Measurements from ENCODE around the gene ZNF236. TPM values are rescaled to one million over a fixed set of nuclear protein-coding genes. Genes with fewer than 3 reads are reported as not detected.
A peak's percentile ranks its signal among the peaks of the same experiment; 100 is the strongest.

Gene ZNF236
- polyA plus RNA-seq, 4 donors, result 1.4 to 6.1 (median 2.3) TPM

DNA sequence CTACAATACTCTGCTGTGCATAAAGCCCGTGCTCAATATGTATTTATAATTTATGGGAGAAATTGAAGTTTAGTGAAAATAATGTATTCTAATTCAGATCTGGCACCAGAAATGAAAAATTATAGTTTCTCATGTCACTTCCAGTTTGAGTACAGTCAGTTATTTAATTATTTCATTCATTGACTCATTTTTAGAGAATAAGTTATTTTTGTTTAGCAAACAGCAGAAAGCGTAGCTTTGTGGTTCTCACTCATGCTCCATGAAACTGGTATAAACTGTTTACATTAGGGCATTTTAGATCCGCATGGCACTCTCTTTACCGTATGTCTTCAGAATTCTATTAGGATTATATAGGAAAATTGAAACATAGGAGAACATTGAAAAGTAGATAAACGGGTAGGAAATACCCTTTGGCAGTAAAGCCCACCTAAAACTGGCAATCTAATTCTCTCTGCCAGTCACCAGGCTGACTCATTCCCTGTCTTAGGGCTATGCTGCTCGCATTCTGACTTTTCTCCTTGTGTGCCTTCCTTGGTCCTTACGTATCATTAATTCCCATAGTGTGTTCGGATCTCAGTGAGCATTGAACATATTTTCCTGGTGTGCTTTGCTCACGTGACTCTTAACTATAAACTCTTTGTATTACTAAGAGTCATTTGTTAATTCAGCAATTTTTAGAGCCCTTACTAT lies 106.0 kb downstream of the ZNF236 start:
- H3K27me3 ChIP-seq (ENCODE audit: control insufficient read depth in 3 of 3, insufficient read depth in 3 of 3, low read length in 3 of 3), result no peaks in the 10 kb centered on the region

DNA sequence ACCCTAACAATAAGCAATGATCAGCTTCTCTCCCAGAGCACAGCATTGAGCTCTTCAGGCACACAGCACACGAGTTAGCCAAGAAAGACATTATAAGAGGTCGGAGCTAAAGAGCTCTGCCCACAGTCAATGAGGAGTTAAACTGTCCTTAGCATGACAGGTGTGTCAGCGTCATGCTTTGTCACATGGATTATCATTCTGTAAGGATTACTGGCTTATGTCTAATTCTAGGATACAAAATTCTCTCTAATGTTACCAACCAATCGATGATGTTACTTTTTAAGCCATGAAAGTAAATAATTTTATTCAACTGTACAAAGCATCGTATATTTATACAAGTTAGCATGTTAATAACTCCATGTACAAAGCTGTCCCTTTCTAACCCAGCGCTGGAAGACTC lies 108.8 kb downstream of the ZNF236 start:
- DNase-seq (no peak), FAIRE-seq (no peak)
- H3K4me3 ChIP-seq (ENCODE audit: low read depth in 1 of 3, low read length in 3 of 3), result no peak overlapping the region
- H3K36me3 ChIP-seq (ENCODE audit: control insufficient read depth in 3 of 3, insufficient read depth in 2 of 3, low read depth in 1 of 3, low read length in 3 of 3), result peaks cover 11 to 35% (median 14%) of the 10 kb centered on the region in 3 donors
- 92 to 95% (median 95%) methylated on average over 6 of the region's 6 CpGs for WGBS, 3 donors
- no peaks in the 10 kb centered on the region for H3K4me1 ChIP-seq (ENCODE audit: control insufficient read depth in 3 of 3, insufficient read depth in 2 of 3, low read depth in 1 of 3, low read length in 2 of 3)
- no peak overlapping the region for H3K27ac ChIP-seq (ENCODE audit: low read depth in 1 of 3, low read length in 2 of 3)
- no peaks in the 10 kb centered on the region for H3K9me3 ChIP-seq (ENCODE audit: control insufficient read depth in 2 of 2, insufficient read depth in 1 of 2, low read depth in 1 of 2, low read length in 1 of 2)
- H3K27me3 ChIP-seq (ENCODE audit: control insufficient read depth in 3 of 3, insufficient read depth in 3 of 3, low read length in 3 of 3), result no peaks in the 10 kb centered on the region

More for the DNA sequence above, 106.0 kb downstream of the ZNF236 start:
- DNase-seq (no peak), FAIRE-seq (no peak)
- Histone ChIP-seq H3K27ac (ENCODE audit: low read depth in 1 of 3, low read length in 2 of 3) (no peak overlapping the region), H3K4me1 (ENCODE audit: control insufficient read depth in 3 of 3, insufficient read depth in 2 of 3, low read depth in 1 of 3, low read length in 2 of 3) (no peaks in the 10 kb centered on the region), H3K36me3 (ENCODE audit: control insufficient read depth in 3 of 3, insufficient read depth in 2 of 3, low read depth in 1 of 3, low read length in 3 of 3) (peaks cover 19 to 41% (median 22%) of the 10 kb centered on the region in 3 donors), H3K9me3 (ENCODE audit: control insufficient read depth in 2 of 2, insufficient read depth in 1 of 2, low read depth in 1 of 2, low read length in 1 of 2) (no peaks in the 10 kb centered on the region), H3K4me3 (ENCODE audit: low read depth in 1 of 3, low read length in 3 of 3) (no peak overlapping the region)
- WGBS, 3 donors, result 85 to 94% (median 88%) methylated on average over 9 of the region's 9 CpGs

DNA sequence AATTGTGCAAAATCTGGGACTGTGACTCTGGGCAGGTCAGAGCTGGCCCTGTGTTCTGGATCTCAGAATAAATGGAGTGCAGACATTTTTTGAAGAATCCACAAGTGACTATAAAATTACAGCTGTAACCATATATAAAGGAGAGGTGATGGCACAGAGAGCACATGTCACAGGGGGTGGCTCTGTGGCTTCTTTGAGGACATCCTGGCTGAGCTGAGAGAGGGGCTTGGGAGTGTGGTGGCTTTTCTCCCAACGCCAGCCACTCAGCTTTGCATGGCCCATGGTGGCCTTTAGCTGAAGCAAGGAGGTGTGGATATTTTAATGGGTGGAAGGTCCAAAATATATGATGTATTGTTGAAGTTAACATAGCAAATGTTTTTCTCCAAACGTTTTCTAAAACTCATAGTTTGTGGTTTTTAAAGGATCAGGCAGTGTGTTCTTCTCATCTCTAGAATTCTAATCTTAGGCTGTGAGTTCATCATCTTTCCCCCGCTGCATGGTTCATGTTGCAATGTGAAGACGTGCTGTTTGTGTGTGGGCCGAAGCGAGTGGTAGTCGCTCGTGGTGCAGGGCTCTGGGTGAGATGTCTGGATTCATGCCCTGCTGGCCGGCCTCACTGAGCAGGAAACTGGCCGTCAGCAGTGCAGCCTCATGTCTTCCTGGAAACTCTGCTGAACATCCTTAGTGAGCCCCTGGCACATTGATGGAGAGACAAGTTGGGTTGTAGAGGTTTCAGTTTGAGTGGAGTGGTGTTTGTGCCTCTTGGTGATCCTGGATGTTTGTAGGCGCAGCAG lies 109.9 kb downstream of the ZNF236 start:
- WGBS, 3 donors, result 76 to 91% (median 91%) methylated on average over 11 of the region's 11 CpGs
- Histone ChIP-seq H3K9me3 (ENCODE audit: control insufficient read depth in 2 of 2, insufficient read depth in 1 of 2, low read depth in 1 of 2, low read length in 1 of 2) (no peaks in the 10 kb centered on the region), H3K4me3 (ENCODE audit: low read depth in 1 of 3, low read length in 3 of 3) (no peak overlapping the region), H3K4me1 (ENCODE audit: control insufficient read depth in 3 of 3, insufficient read depth in 2 of 3, low read depth in 1 of 3, low read length in 2 of 3) (no peaks in the 10 kb centered on the region), H3K27ac (ENCODE audit: low read depth in 1 of 3, low read length in 2 of 3) (no peak overlapping the region), H3K27me3 (ENCODE audit: control insufficient read depth in 3 of 3, insufficient read depth in 3 of 3, low read length in 3 of 3) (no peaks in the 10 kb centered on the region), H3K36me3 (ENCODE audit: control insufficient read depth in 3 of 3, insufficient read depth in 2 of 3, low read depth in 1 of 3, low read length in 3 of 3) (peaks cover 9 to 35% (median 10%) of the 10 kb centered on the region in 3 donors)
- DNase-seq (no peak), FAIRE-seq (no peak)

DNA sequence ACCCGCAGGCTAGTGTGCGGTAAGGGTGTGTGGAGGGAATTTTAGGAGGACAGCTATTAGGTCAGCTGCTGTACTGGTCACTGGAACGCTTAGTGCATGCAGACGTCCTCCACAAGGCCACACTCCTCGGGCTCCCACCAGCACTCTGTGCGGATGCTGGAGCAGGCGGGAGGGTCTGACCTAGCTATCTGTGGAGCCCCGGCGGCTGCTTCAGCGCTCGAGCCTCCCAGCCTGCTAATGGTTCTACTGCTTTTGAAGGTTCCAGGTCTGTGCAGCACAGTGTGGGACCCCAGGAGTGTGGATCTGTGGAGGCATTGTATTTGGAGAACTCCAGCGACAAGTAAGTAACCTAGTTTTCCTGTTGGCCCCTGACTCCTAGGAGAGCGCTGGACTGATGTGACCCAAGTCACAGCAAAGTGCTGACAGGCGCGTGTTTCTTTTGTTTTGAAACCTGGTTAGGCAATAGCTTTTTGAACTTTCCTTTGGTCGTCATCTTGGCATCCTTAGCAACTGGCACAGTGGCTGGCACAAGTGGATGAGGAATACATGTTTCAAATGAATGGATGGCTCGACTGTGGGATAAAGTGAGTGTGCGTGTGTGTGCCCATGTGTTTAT lies 113.5 kb downstream of the ZNF236 start:
- Histone ChIP-seq H3K4me1 (ENCODE audit: control insufficient read depth in 3 of 3, insufficient read depth in 2 of 3, low read depth in 1 of 3, low read length in 2 of 3) (no peaks in the 10 kb centered on the region), H3K36me3 (ENCODE audit: control insufficient read depth in 3 of 3, insufficient read depth in 2 of 3, low read depth in 1 of 3, low read length in 3 of 3) (peaks cover 8 to 45% (median 8%) of the 10 kb centered on the region in 3 donors), H3K4me3 (ENCODE audit: low read depth in 1 of 3, low read length in 3 of 3) (no peak overlapping the region), H3K9me3 (ENCODE audit: control insufficient read depth in 2 of 2, insufficient read depth in 1 of 2, low read depth in 1 of 2, low read length in 1 of 2) (no peaks in the 10 kb centered on the region), H3K27me3 (ENCODE audit: control insufficient read depth in 3 of 3, insufficient read depth in 3 of 3, low read length in 3 of 3) (no peaks in the 10 kb centered on the region), H3K27ac (ENCODE audit: low read depth in 1 of 3, low read length in 2 of 3) (no peak overlapping the region)
- FAIRE-seq (no peak), DNase-seq (no peak)
- 95 to 97% (median 96%) methylated on average over 18 of the region's 18 CpGs for WGBS, 3 donors

DNA sequence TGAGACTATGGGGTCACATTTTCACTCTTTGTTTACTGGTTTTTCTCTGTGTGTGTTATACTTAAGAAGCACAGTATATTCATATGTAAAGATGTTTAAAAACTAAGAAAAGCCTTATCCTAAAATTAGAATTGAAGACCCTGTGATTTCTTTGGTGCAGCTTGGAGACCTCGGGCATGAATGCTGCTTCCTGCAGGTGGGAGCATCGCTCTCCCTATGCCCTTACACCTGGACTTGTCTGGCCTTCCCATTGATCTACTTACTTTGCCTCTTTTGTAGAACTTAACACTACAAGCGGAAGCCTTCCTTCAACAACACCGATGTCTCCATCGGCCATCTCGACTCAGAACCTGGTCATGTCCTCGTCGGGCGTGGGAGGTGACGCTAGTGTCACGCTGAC lies 114.5 kb downstream of the ZNF236 start:
- Histone ChIP-seq H3K27ac (ENCODE audit: low read depth in 1 of 3, low read length in 2 of 3) (no peak overlapping the region), H3K27me3 (ENCODE audit: control insufficient read depth in 3 of 3, insufficient read depth in 3 of 3, low read length in 3 of 3) (no peaks in the 10 kb centered on the region), H3K4me1 (ENCODE audit: control insufficient read depth in 3 of 3, insufficient read depth in 2 of 3, low read depth in 1 of 3, low read length in 2 of 3) (no peaks in the 10 kb centered on the region), H3K4me3 (ENCODE audit: low read depth in 1 of 3, low read length in 3 of 3) (no peak overlapping the region), H3K9me3 (ENCODE audit: control insufficient read depth in 2 of 2, insufficient read depth in 1 of 2, low read depth in 1 of 2, low read length in 1 of 2) (no peaks in the 10 kb centered on the region), H3K36me3 (ENCODE audit: control insufficient read depth in 3 of 3, insufficient read depth in 2 of 3, low read depth in 1 of 3, low read length in 3 of 3) (peaks cover 8 to 51% (median 8%) of the 10 kb centered on the region in 3 donors)
- FAIRE-seq, result no peak
- DNase-seq, result no peak
- WGBS, 3 donors, result 95 to 96% (median 95%) methylated on average over 11 of the region's 11 CpGs

DNA sequence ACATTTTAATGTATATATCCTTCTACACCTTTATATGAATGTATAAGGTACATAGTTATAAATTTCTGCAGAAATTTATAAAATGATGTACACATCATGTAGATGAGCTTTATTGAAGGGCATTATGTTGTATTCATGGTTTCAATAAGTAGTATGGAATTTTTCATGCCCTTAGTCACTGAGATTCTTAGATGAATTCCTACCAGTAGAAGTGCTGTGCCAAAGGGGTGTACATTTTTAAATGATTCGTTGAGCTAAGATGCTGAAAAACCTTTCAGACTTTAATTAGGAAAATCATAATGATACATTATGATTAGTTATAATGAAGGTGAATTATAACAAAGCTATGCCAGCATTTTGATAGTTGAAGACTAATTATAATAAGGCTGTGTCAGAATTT lies 115.2 kb downstream of the ZNF236 start:
- no peaks in the 10 kb centered on the region for H3K4me1 ChIP-seq (ENCODE audit: control insufficient read depth in 3 of 3, insufficient read depth in 2 of 3, low read depth in 1 of 3, low read length in 2 of 3)
- peaks cover 6 to 45% (median 8%) of the 10 kb centered on the region in 3 donors for H3K36me3 ChIP-seq (ENCODE audit: control insufficient read depth in 3 of 3, insufficient read depth in 2 of 3, low read depth in 1 of 3, low read length in 3 of 3)
- no peak for DNase-seq
- WGBS, 3 donors, result 79 to 89% (median 86%) methylated on average over 1 of the region's 1 CpG
- no peaks in the 10 kb centered on the region for H3K27me3 ChIP-seq (ENCODE audit: control insufficient read depth in 3 of 3, insufficient read depth in 3 of 3, low read length in 3 of 3)
- no peak overlapping the region for H3K27ac ChIP-seq (ENCODE audit: low read depth in 1 of 3, low read length in 2 of 3)
- H3K9me3 ChIP-seq (ENCODE audit: control insufficient read depth in 2 of 2, insufficient read depth in 1 of 2, low read depth in 1 of 2, low read length in 1 of 2), result no peaks in the 10 kb centered on the region
- no peak for FAIRE-seq
- no peak overlapping the region for H3K4me3 ChIP-seq (ENCODE audit: low read depth in 1 of 3, low read length in 3 of 3)

GRCh38 chr18:76938619-76939018 lies 116.3 kb downstream of the ZNF236 start:
- FAIRE-seq (no peak), DNase-seq (no peak)
- H3K9me3 ChIP-seq (ENCODE audit: control insufficient read depth in 2 of 2, insufficient read depth in 1 of 2, low read depth in 1 of 2, low read length in 1 of 2), result no peaks in the 10 kb centered on the region
- H3K4me3 ChIP-seq (ENCODE audit: low read depth in 1 of 3, low read length in 3 of 3), result no peak overlapping the region
- no peaks in the 10 kb centered on the region for H3K27me3 ChIP-seq (ENCODE audit: control insufficient read depth in 3 of 3, insufficient read depth in 3 of 3, low read length in 3 of 3)
- no peaks in the 10 kb centered on the region for H3K4me1 ChIP-seq (ENCODE audit: control insufficient read depth in 3 of 3, insufficient read depth in 2 of 3, low read depth in 1 of 3, low read length in 2 of 3)
- 89 to 95% (median 90%) methylated on average over 12 of the region's 12 CpGs for WGBS, 3 donors
- peaks cover 6 to 40% (median 8%) of the 10 kb centered on the region in 3 donors for H3K36me3 ChIP-seq (ENCODE audit: control insufficient read depth in 3 of 3, insufficient read depth in 2 of 3, low read depth in 1 of 3, low read length in 3 of 3)
- H3K27ac ChIP-seq (ENCODE audit: low read depth in 1 of 3, low read length in 2 of 3), result no peak overlapping the region

GRCh38 chr18:76941284-76941683 lies 118.9 kb downstream of the ZNF236 start:
- no peak overlapping the region for H3K27ac ChIP-seq (ENCODE audit: low read depth in 1 of 3, low read length in 2 of 3)
- WGBS, 3 donors, result 49 to 83% (median 64%) methylated on average over 9 of the region's 9 CpGs
- H3K4me1 ChIP-seq (ENCODE audit: control insufficient read depth in 3 of 3, insufficient read depth in 2 of 3, low read depth in 1 of 3, low read length in 2 of 3), result no peaks in the 10 kb centered on the region
- DNase-seq (peak in 1 of 2 donors; percentile 22), FAIRE-seq (no peak)
- H3K9me3 ChIP-seq (ENCODE audit: control insufficient read depth in 2 of 2, insufficient read depth in 1 of 2, low read depth in 1 of 2, low read length in 1 of 2), result peaks cover 0 to 5% of the 10 kb centered on the region in 2 donors
- H3K36me3 ChIP-seq (ENCODE audit: control insufficient read depth in 3 of 3, insufficient read depth in 2 of 3, low read depth in 1 of 3, low read length in 3 of 3), result peaks cover 6 to 34% (median 6%) of the 10 kb centered on the region in 3 donors
- no peaks in the 10 kb centered on the region for H3K27me3 ChIP-seq (ENCODE audit: control insufficient read depth in 3 of 3, insufficient read depth in 3 of 3, low read length in 3 of 3)
- no peak overlapping the region for H3K4me3 ChIP-seq (ENCODE audit: low read depth in 1 of 3, low read length in 3 of 3)

Measured in small intestine (tissue), 7 donors.